CD4-positive, alpha-beta T cell treated with Interleukin-21 for 1 hour (primary cell): ENCODE measurements around the gene NRDC.
"Not testable (repeated sequence)": the region's sequence is repeated elsewhere in the genome, so short reads cannot be mapped to it uniquely, and the experiment has no call there.

ENCODE experiments used
- DNase-seq: peaks from one replicate; pipeline ENCODE4 v3.0.0-alpha.2; 2020

Gene NRDC

GRCh38 chr1:51840743-51841461 is 37.6 kb downstream of the NRDC start:
- no peak for DNase-seq

GRCh38 chr1:51840182-51840581 is 38.3 kb downstream of the NRDC start:
- DNase-seq = no peak

- no peak for DNase-seq
These were observed 39.4 kb downstream of the NRDC start for GRCh38 chr1:51839094-51839493.

GRCh38 chr1:51837243-51837642 is 41.3 kb downstream of the NRDC start:
- DNase-seq = no peak

- no peak for DNase-seq
These were observed 44.8 kb downstream of the NRDC start for GRCh38 chr1:51833700-51834099.

GRCh38 chr1:51829058-51829457 is 49.5 kb downstream of the NRDC start:
- no peak for DNase-seq

- no peak for DNase-seq
These were observed 58.7 kb downstream of the NRDC start for GRCh38 chr1:51819810-51820209.

GRCh38 chr1:51819021-51819420 is 59.5 kb downstream of the NRDC start:
- DNase-seq = not testable (repeated sequence)

- DNase-seq = no peak
These were observed 60.0 kb downstream of the NRDC start for GRCh38 chr1:51818487-51818886.

GRCh38 chr1:51814513-51814912 is 64.0 kb downstream of the NRDC start:
- DNase-seq = no peak

- no peak for DNase-seq
These were observed 79.2 kb downstream of the NRDC start for GRCh38 chr1:51799372-51799771.

GRCh38 chr1:51794868-51795267 is 83.7 kb downstream of the NRDC start:
- no peak for DNase-seq

- DNase-seq = no peak
These were observed 84.3 kb downstream of the NRDC start for GRCh38 chr1:51794260-51794659.

GRCh38 chr1:51792864-51793263 is 85.7 kb downstream of the NRDC start:
- no peak for DNase-seq

GRCh38 chr1:51791888-51792287 is 86.6 kb downstream of the NRDC start:
- DNase-seq = no peak

GRCh38 chr1:51790385-51790784 is 88.1 kb downstream of the NRDC start:
- DNase-seq = no peak

- no peak for DNase-seq
These were observed 89.2 kb downstream of the NRDC start for GRCh38 chr1:51789342-51789741.

- no peak for DNase-seq
These were observed 89.6 kb downstream of the NRDC start for GRCh38 chr1:51788938-51789337.

GRCh38 chr1:51784997-51785421 is 93.5 kb downstream of the NRDC start:
- no peak for DNase-seq

GRCh38 chr1:51780927-51781326 is 97.6 kb downstream of the NRDC start:
- DNase-seq = no peak

- no peak for DNase-seq
These were observed 102.1 kb downstream of the NRDC start for GRCh38 chr1:51776408-51776807.

- DNase-seq = peak; percentile 45
These were observed 109.4 kb downstream of the NRDC start for GRCh38 chr1:51768971-51769588.

- no peak for DNase-seq
These were observed 117.2 kb downstream of the NRDC start for GRCh38 chr1:51761351-51761750.

- DNase-seq = no peak
These were observed 117.7 kb downstream of the NRDC start for GRCh38 chr1:51760872-51761271.

- no peak for DNase-seq
These were observed 120.2 kb downstream of the NRDC start for GRCh38 chr1:51758310-51758709.
